WTC11 (cell line): Measurements from ENCODE around the gene RBM15. TPM values are rescaled to one million over a fixed set of nuclear protein-coding genes. Genes with fewer than 3 reads are reported as not detected.

Experiments
- ATAC-seq: fragments of 200-7000 bp; cut with Tn5 transposase; 2 replicates; pipeline ENCODE4 v1.10.0; 2021; ENCODE audit warnings: mild to moderate bottlenecking, moderate library complexity
- CTCF ChIA-PET: fragments of 300-600 bp; sonication (Branson Sonifier 250); formaldehyde crosslinking; loops from one replicate; lab custom pipeline; 2021; ENCODE audit warnings: antibody characterized with exemption; lab: Charles Lee
- POLR2A ChIA-PET: fragments of 350-600 bp; sonication (Branson Sonifier 250); formaldehyde crosslinking; loops from one replicate; lab custom pipeline; 2021; ENCODE audit warnings: antibody characterized with exemption; lab: Charles Lee
- DNase-seq: peaks from one replicate; pipeline ENCODE4 v3.0.0; 2021; ENCODE audit warnings: low spot score
- H3K27ac Mint-ChIP-seq: 2 replicates; pipeline ENCODE4 v1.8.0; 2021; ENCODE audit warnings: mixed read lengths
- H3K27me3 Mint-ChIP-seq: 2 replicates; pipeline ENCODE4 v1.8.0; 2021; ENCODE audit warnings: low read depth, mild to moderate bottlenecking, moderate library complexity, mixed read lengths
- H3K36me3 Mint-ChIP-seq: 2 replicates; pipeline ENCODE4 v1.8.0; 2021; ENCODE audit warnings: mixed read lengths
- H3K4me1 Mint-ChIP-seq: 2 replicates; pipeline ENCODE4 v1.8.0; 2022; ENCODE audit warnings: mixed read lengths
- H3K4me3 Mint-ChIP-seq: 2 replicates; pipeline ENCODE4 v1.8.0; 2021; ENCODE audit warnings: mild to moderate bottlenecking, moderate library complexity, mixed read lengths
- H3K9me3 Mint-ChIP-seq: 2 replicates; pipeline ENCODE4 v1.8.0; 2021; ENCODE audit warnings: mixed read lengths
- ATF1 ChIP-seq: sonication (generic); formaldehyde crosslinking; IDR thresholded peaks from 2 replicates; pipeline ENCODE4 v1.8.1; 2023; ENCODE audit warnings: mild to moderate bottlenecking, moderate library complexity, missing genetic modification reagents
- ATF3 ChIP-seq: sonication (generic); formaldehyde crosslinking; conservative IDR thresholded peaks from 2 replicates; pipeline ENCODE4 v1.8.1; 2022; ENCODE audit warnings: mild to moderate bottlenecking, missing genetic modification reagents
- ATF6 ChIP-seq: sonication (generic); formaldehyde crosslinking; IDR thresholded peaks from 2 replicates; pipeline ENCODE4 v1.8.1; 2023; ENCODE audit warnings: mild to moderate bottlenecking, missing genetic modification reagents
- CTCF ChIP-seq: fragments of 200-600 bp; IDR thresholded peaks from 2 replicates; pipeline ENCODE4 v1.8.0; 2022; ENCODE audit warnings: antibody characterized with exemption
- EMX1 ChIP-seq: fragments of 250-450 bp; sonication (Bioruptor Pico); IDR thresholded peaks from 2 replicates; pipeline ENCODE4 v1.8.0; 2021; ENCODE audit warnings: mild to moderate bottlenecking
- ERG ChIP-seq: fragments of 250-450 bp; sonication (Bioruptor Pico); IDR thresholded peaks from 2 replicates; pipeline ENCODE4 v1.8.0; 2021; ENCODE audit warnings: mild to moderate bottlenecking
- HMGA2 ChIP-seq: fragments of 250-450 bp; sonication (Bioruptor Pico); IDR thresholded peaks from 2 replicates; pipeline ENCODE4 v1.4.0; 2021; ENCODE audit warnings: mild to moderate bottlenecking, moderate library complexity
- MXD4 ChIP-seq: fragments of 250-450 bp; sonication (Bioruptor Pico); IDR thresholded peaks from 2 replicates; pipeline ENCODE4 v1.8.0; 2021; ENCODE audit warnings: mild to moderate bottlenecking, moderate library complexity, borderline replicate concordance
- NFE2L1 ChIP-seq: sonication (generic); formaldehyde crosslinking; IDR thresholded peaks from 2 replicates; pipeline ENCODE4 v1.8.1; 2023; ENCODE audit warnings: missing genetic modification reagents
- NR1H2 ChIP-seq: sonication (generic); formaldehyde crosslinking; IDR thresholded peaks from 2 replicates; pipeline ENCODE4 v1.9.0; 2021; ENCODE audit warnings: mild to moderate bottlenecking, moderate library complexity, missing genetic modification reagents
- NR3C1 ChIP-seq: sonication (generic); formaldehyde crosslinking; conservative IDR thresholded peaks from 2 replicates; pipeline ENCODE4 v1.8.1; 2023; ENCODE audit warnings: low read depth, mild to moderate bottlenecking, missing genetic modification reagents
- PRDM15 ChIP-seq: sonication (generic); formaldehyde crosslinking; IDR thresholded peaks from 2 replicates; pipeline ENCODE4 v1.8.0; 2022; ENCODE audit warnings: missing genetic modification reagents
- RORB ChIP-seq: fragments of 250-450 bp; sonication (Bioruptor Pico); IDR thresholded peaks from 2 replicates; pipeline ENCODE4 v1.9.0; 2021; ENCODE audit warnings: mild to moderate bottlenecking
- SMAD3 ChIP-seq: sonication (generic); formaldehyde crosslinking; IDR thresholded peaks from 2 replicates; pipeline ENCODE4 v1.8.0; 2022; ENCODE audit warnings: missing genetic modification reagents, mild to moderate bottlenecking, borderline replicate concordance
- TCF7 ChIP-seq: sonication (generic); formaldehyde crosslinking; IDR thresholded peaks from 2 replicates; pipeline ENCODE4 v1.8.0; 2022; ENCODE audit warnings: mild to moderate bottlenecking, low read depth, missing genetic modification reagents, moderate library complexity
- TEAD1 ChIP-seq: sonication (generic); formaldehyde crosslinking; IDR thresholded peaks from 2 replicates; pipeline ENCODE4 v1.8.0; 2022; ENCODE audit warnings: mild to moderate bottlenecking, missing genetic modification reagents
- USF2 ChIP-seq: sonication (generic); formaldehyde crosslinking; IDR thresholded peaks from 2 replicates; pipeline ENCODE4 v1.8.1; 2023; ENCODE audit warnings: mild to moderate bottlenecking, missing genetic modification reagents, moderate library complexity
- ZBTB21 ChIP-seq: sonication (generic); formaldehyde crosslinking; IDR thresholded peaks from 2 replicates; pipeline ENCODE4 v1.8.1; 2023; ENCODE audit warnings: mild to moderate bottlenecking, missing genetic modification reagents, borderline replicate concordance
- ZNF138 ChIP-seq: sonication (generic); formaldehyde crosslinking; conservative IDR thresholded peaks from 2 replicates; pipeline ENCODE4 v1.8.1; 2022; ENCODE audit warnings: mild to moderate bottlenecking, moderate library complexity, missing genetic modification reagents
- ZNF532 ChIP-seq: fragments of 250-450 bp; sonication (Bioruptor Pico); IDR thresholded peaks from 2 replicates; pipeline ENCODE4 v1.9.0; 2021; ENCODE audit warnings: mild to moderate bottlenecking, borderline replicate concordance
- ZSCAN18 ChIP-seq: fragments of 250-450 bp; sonication (Bioruptor Pico); IDR thresholded peaks from 2 replicates; pipeline ENCODE4 v2.1.2; 2022; ENCODE audit warnings: mild to moderate bottlenecking, moderate library complexity
- total RNA-seq: library from RNA; stranded (reverse); gene quantifications from 3 replicates; pipeline ENCODE4 v1.2.3, GENCODE V29; 2021

The RBM15 gene
- total RNA-seq, 1 experiment from 2014 or later = 50.6 TPM

GRCh38 chr1:110356379-110356778, 17.2 kb downstream of the RBM15 start:
- H3K4me3 Mint-ChIP-seq = no peak overlapping the region
- POLR2A ChIA-PET = no interaction called here
- DNase-seq (no peak), ATAC-seq (no peak)
- H3K9me3 Mint-ChIP-seq = no peaks in the 10 kb centered on the region
- CTCF ChIA-PET = no interaction called here
- H3K27ac Mint-ChIP-seq = no peak overlapping the region
- H3K36me3 Mint-ChIP-seq = peaks cover 24% of the 10 kb centered on the region
- no peaks in the 10 kb centered on the region for H3K27me3 Mint-ChIP-seq
- no peak for TF ChIP-seq EMX1 (CRISPR knock-in tag)
- no peak for TF ChIP-seq SMAD3 (CRISPR knock-in tag)
- TF ChIP-seq ATF3 (CRISPR knock-in tag) = no peak
- TF ChIP-seq ATF6 (CRISPR knock-in tag) = no peak
- TF ChIP-seq MXD4 (CRISPR knock-in tag) = no peak
- no peak for TF ChIP-seq PRDM15 (CRISPR knock-in tag)
- H3K4me1 Mint-ChIP-seq = no peaks in the 10 kb centered on the region

GRCh38 chr1:110360431-110360830, 21.3 kb downstream of the RBM15 start:
- DNase-seq = no peak
- no peak for ATAC-seq
- H3K4me3 Mint-ChIP-seq = no peak overlapping the region
- no peaks in the 10 kb centered on the region for H3K27me3 Mint-ChIP-seq
- H3K9me3 Mint-ChIP-seq = no peaks in the 10 kb centered on the region
- H3K36me3 Mint-ChIP-seq = peaks cover 40% of the 10 kb centered on the region
- ChIA-PET POLR2A (no interaction called here), CTCF (no interaction called here)
- no peak overlapping the region for H3K27ac Mint-ChIP-seq
- H3K4me1 Mint-ChIP-seq = no peaks in the 10 kb centered on the region
- no peak for TF ChIP-seq HMGA2 (CRISPR knock-in tag)
- no peak for TF ChIP-seq NFE2L1 (CRISPR knock-in tag)
- no peak for TF ChIP-seq ERG (CRISPR knock-in tag)
- no peak for TF ChIP-seq ZNF138
- no peak for TF ChIP-seq TEAD1 (CRISPR knock-in tag)
- TF ChIP-seq USF2 (CRISPR knock-in tag) = no peak
- TF ChIP-seq ZBTB21 (CRISPR knock-in tag) = no peak
- no peak for TF ChIP-seq NR3C1 (CRISPR knock-in tag)
- no peak for TF ChIP-seq NR1H2 (CRISPR knock-in tag)
- TF ChIP-seq RORB (CRISPR knock-in tag) = no peak
- TF ChIP-seq TCF7 = no peak
- no peak for TF ChIP-seq ZNF532 (CRISPR knock-in tag)
- no peak for TF ChIP-seq ATF1 (CRISPR knock-in tag)
- no peak for TF ChIP-seq CTCF
- no peak for TF ChIP-seq ZSCAN18 (CRISPR knock-in tag)
